ENCODE measurements around the gene CSPG4. TPM values are rescaled to one million over a fixed set of nuclear protein-coding genes. Genes with fewer than 3 reads are reported as not detected.
"Not testable (repeated sequence)": the region's sequence is repeated elsewhere in the genome, so short reads cannot be mapped to it uniquely, and the experiment has no call there.

The CSPG4 gene
- total and polyA plus RNA-seq, 10 donors = 0.89 to 28.6 (median 7.4) TPM

- intact Hi-C loops (cut with DNase I; ENCODE audit: low total_unique reads) = no loop called here
- H3K36me3 ChIP-seq = peaks cover 0 to 9% (median 0%) of the 10 kb centered on the region in 6 donors
- 73 to 85% (median 79%) methylated on average over 11 of the region's 11 CpGs for WGBS, 5 donors
Measured at GRCh38 chr15:75680007-75680789, 32.5 kb downstream of the CSPG4 start.

GRCh38 chr15:75678324-75678690, 34.3 kb downstream of the CSPG4 start:
- H3K36me3 ChIP-seq; H3K4me3 ChIP-seq; DNase-seq; intact Hi-C loops (cut with DNase I; ENCODE audit: low total_unique reads); H3K27ac ChIP-seq; H3K9me3 ChIP-seq; H3K27me3 ChIP-seq (replicated peaks in 1 of 7): not testable (repeated sequence)
- peaks cover 0 to 22% (median 5%) of the 10 kb centered on the region in 6 donors for H3K4me1 ChIP-seq
- WGBS, 5 donors = 84 to 96% (median 92%) methylated on average over 6 of the region's 6 CpGs

More at GRCh38 chr15:75680007-75680789, 32.5 kb downstream of the CSPG4 start:
- Histone ChIP-seq H3K4me3 (no peak overlapping the region), H3K27me3 (replicated peaks in 1 of 7) (no peaks in the 10 kb centered on the region), H3K4me1 (peaks cover 0 to 14% (median 8%) of the 10 kb centered on the region in 6 donors), H3K27ac (no peak overlapping the region), H3K9me3 (no peaks in the 10 kb centered on the region)
- TF ChIP-seq CTCF (IDR thresholded peaks at IDR 0.05 in 8 of 11, conservative IDR thresholded peaks at IDR 0.05 in 3 of 11) (no peak), POLR2A (IDR thresholded peaks at IDR 0.05) (no peak), POLR2AphosphoS5 (IDR thresholded peaks at IDR 0.05) (no peak)
- no peak for DNase-seq

- TF ChIP-seq POLR2A (IDR thresholded peaks at IDR 0.05) (no peak), CTCF (IDR thresholded peaks at IDR 0.05 in 8 of 11, conservative IDR thresholded peaks at IDR 0.05 in 3 of 11) (no peak), POLR2AphosphoS5 (IDR thresholded peaks at IDR 0.05) (no peak)
- 83 to 87% (median 84%) methylated on average over 16 of the region's 16 CpGs for whole genome bisulfite sequencing, 5 donors
- intact Hi-C loops (cut with DNase I; ENCODE audit: low total_unique reads) = no loop called here
- peaks cover 0 to 28% (median 9%) of the 10 kb centered on the region in 6 donors for H3K4me1 ChIP-seq
- no peak overlapping the region for H3K27ac ChIP-seq
- no peak for DNase-seq
- H3K9me3 ChIP-seq = no peaks in the 10 kb centered on the region
- H3K4me3 ChIP-seq = no peak overlapping the region
- H3K27me3 ChIP-seq (replicated peaks in 1 of 7) = no peaks in the 10 kb centered on the region
- no peaks in the 10 kb centered on the region for H3K36me3 ChIP-seq
Measured at GRCh38 chr15:75677465-75678323, 35.0 kb downstream of the CSPG4 start.

DNA sequence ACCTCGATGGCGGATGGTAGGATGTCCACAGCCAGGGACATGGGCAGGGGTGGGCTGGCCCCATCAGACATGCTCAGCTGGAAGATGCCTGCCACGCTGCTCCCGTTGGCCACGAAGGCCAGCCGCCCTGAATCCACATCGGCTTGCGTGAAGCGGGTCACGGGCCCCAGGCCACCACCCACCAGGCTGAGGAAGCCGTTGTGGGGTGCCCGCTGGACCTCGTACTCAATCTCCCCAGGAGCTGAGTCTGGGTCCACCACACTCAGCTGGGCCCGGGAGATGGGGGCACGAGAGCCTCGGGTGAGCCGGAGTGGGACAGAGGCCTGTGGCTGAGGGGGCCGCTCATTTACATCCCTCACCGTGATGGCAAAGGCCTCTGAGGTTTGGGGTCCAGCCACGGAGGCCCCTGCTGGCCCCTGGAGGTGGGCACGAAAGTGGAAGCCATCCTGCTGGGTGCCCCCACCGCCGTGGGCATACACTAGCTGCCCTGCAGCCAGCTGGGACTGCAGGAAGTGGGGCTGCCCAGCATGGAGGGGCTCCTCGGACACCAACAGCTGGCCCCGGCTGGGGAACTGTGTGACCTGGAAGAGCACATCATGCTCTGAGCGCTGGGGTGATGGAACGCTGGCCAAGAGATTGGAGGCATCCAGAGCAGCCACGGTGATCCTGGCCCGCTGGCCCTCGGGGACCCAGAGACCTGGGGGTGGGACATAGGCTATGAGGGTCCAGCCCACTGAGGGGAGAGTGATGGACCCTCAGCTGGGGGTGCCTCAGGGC, 35.8 kb downstream of the CSPG4 start:
- H3K4me1 ChIP-seq = peaks cover 0 to 36% (median 13%) of the 10 kb centered on the region in 6 donors
- H3K36me3 ChIP-seq = no peaks in the 10 kb centered on the region
- H3K4me3 ChIP-seq = no peak overlapping the region
- TF ChIP-seq CTCF (IDR thresholded peaks at IDR 0.05 in 8 of 11, conservative IDR thresholded peaks at IDR 0.05 in 3 of 11) = no peak
- TF ChIP-seq POLR2AphosphoS5 (IDR thresholded peaks at IDR 0.05) = peak in 1 of 3 donors; percentile 22
- no peak for DNase-seq
- no peaks in the 10 kb centered on the region for H3K27me3 ChIP-seq (replicated peaks in 1 of 7)
- WGBS, 5 donors = 85 to 95% (median 87%) methylated on average over 16 to 30 of the region's 30 CpGs
- H3K27ac ChIP-seq = no peak overlapping the region
- no peaks in the 10 kb centered on the region for H3K9me3 ChIP-seq
- intact Hi-C loops (cut with DNase I; ENCODE audit: low total_unique reads) = no loop called here
